Measurements from ENCODE around the gene PLCH1. TPM values are rescaled to one million over a fixed set of nuclear protein-coding genes. Genes with fewer than 3 reads are reported as not detected.

The PLCH1 gene, protein sequence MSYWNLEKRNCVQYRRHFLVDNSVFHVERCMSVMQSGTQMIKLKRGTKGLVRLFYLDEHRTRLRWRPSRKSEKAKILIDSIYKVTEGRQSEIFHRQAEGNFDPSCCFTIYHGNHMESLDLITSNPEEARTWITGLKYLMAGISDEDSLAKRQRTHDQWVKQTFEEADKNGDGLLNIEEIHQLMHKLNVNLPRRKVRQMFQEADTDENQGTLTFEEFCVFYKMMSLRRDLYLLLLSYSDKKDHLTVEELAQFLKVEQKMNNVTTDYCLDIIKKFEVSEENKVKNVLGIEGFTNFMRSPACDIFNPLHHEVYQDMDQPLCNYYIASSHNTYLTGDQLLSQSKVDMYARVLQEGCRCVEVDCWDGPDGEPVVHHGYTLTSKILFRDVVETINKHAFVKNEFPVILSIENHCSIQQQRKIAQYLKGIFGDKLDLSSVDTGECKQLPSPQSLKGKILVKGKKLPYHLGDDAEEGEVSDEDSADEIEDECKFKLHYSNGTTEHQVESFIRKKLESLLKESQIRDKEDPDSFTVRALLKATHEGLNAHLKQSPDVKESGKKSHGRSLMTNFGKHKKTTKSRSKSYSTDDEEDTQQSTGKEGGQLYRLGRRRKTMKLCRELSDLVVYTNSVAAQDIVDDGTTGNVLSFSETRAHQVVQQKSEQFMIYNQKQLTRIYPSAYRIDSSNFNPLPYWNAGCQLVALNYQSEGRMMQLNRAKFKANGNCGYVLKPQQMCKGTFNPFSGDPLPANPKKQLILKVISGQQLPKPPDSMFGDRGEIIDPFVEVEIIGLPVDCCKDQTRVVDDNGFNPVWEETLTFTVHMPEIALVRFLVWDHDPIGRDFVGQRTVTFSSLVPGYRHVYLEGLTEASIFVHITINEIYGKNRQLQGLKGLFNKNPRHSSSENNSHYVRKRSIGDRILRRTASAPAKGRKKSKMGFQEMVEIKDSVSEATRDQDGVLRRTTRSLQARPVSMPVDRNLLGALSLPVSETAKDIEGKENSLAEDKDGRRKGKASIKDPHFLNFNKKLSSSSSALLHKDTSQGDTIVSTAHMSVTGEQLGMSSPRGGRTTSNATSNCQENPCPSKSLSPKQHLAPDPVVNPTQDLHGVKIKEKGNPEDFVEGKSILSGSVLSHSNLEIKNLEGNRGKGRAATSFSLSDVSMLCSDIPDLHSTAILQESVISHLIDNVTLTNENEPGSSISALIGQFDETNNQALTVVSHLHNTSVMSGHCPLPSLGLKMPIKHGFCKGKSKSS (N-terminal part only)
- under 1 TPM in 2 of 3 donors, not detected in 1; 0.03 to 0.08 TPM for total RNA-seq

DNA sequence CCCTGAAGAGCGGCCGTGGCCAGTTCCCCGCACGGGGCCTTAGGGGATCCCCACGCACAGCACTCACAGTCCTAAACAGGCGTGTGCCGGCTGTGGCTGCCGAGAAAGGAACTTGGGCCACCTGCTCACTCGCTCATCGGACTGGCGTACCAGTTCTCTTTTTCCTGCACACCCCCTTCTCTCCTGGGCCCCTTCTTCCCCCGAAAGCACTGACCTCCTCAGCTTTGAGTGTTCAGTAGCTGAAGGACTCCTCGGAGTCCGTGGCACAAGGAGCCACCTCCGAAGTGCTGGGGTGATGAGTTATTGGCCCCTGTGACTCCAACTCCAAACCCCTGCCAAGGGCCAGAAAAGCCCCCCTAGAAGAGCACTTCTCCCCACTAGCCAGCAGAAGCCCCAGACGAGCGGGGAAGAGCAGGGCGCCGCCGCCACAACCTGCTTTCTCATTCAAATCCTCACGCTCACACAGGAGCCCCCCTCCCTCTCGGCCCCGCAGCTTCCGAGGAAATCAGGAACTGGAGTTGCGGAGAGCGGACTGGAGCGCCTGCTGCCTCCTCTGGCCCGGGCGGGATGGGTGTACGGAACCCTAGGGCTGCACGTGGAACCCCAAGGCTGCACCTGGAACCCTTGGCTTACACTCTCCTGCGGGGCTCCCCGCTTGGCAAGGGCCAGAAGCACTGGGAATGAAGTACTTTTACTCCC lies at the start of gene PLCH1:
Gene PLCH1, minus strand, starts transcription at position 446 of the 699 bp plus-strand sequence. CDS start 40,847 bp downstream, outside the sequence.
- Mint-ChIP-seq H3K4me3 (peak within 1 kb of the TSS; percentile 85), H3K27me3 (ENCODE audit: low read depth) (peaks cover 44% of the 10 kb centered on the region), H3K9me3 (no peaks in the 10 kb centered on the region), H3K36me3 (ENCODE audit: insufficient read depth) (no peaks in the 10 kb centered on the region), H3K4me1 (ENCODE audit: low read depth) (peaks cover 22% of the 10 kb centered on the region)
- peak; percentile 73 to 74 for ATAC-seq
- DNase-seq, result peak; percentile 12

DNA sequence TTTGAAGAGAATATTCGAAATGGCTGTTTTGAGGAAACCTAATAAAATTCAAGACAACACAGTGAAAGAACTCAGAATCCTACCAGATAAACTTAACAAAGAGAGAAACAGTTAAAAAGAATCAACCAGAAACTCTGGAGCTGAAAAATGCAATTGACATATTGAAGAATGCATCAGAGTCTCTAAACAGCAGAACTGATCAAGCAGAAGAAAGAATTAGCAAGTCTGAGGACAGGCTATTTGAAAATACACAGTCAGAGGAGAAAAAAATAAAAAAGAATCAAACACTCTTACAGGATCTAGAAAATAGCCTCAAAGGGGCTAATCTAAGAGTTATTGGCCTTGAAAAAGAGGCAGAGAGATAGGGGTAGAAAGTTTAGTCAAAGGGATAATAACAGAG lies 47.7 kb upstream of the PLCH1 start:
- peaks cover 14% of the 10 kb centered on the region for H3K9me3 Mint-ChIP-seq
- ATAC-seq (no peak), DNase-seq (no peak)
- H3K4me3 Mint-ChIP-seq, result no peak overlapping the region
- no peaks in the 10 kb centered on the region for H3K27me3 Mint-ChIP-seq (ENCODE audit: low read depth)
- peaks cover 44% of the 10 kb centered on the region for H3K36me3 Mint-ChIP-seq (ENCODE audit: insufficient read depth)
- H3K4me1 Mint-ChIP-seq (ENCODE audit: low read depth), result peaks cover 3% of the 10 kb centered on the region

DNA sequence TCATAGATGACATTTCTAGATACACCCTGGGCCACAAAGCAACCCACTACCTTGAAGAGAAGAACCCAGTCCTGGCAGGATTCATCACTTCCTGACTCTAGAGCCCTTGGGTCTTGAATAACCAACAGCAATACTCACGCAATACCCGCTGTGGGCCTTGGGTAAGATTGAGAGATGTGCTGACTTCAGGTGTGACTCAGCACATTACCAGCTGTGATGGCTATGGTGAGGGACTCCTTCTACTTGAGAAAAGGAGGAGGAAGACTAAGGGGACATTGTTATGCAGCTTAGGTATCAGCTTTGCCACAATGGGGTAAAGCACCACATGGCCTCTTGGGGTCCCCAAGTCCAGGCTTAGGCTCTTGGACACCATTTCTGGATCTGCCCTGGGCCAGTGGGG lies 46.3 kb upstream of the PLCH1 start:
- no peaks in the 10 kb centered on the region for H3K27me3 Mint-ChIP-seq (ENCODE audit: low read depth)
- H3K4me3 Mint-ChIP-seq, result no peak overlapping the region
- no peak for ATAC-seq
- H3K4me1 Mint-ChIP-seq (ENCODE audit: low read depth), result peaks cover 4% of the 10 kb centered on the region
- no peak for DNase-seq
- peaks cover 12% of the 10 kb centered on the region for H3K9me3 Mint-ChIP-seq
- H3K36me3 Mint-ChIP-seq (ENCODE audit: insufficient read depth), result peaks cover 35% of the 10 kb centered on the region

DNA sequence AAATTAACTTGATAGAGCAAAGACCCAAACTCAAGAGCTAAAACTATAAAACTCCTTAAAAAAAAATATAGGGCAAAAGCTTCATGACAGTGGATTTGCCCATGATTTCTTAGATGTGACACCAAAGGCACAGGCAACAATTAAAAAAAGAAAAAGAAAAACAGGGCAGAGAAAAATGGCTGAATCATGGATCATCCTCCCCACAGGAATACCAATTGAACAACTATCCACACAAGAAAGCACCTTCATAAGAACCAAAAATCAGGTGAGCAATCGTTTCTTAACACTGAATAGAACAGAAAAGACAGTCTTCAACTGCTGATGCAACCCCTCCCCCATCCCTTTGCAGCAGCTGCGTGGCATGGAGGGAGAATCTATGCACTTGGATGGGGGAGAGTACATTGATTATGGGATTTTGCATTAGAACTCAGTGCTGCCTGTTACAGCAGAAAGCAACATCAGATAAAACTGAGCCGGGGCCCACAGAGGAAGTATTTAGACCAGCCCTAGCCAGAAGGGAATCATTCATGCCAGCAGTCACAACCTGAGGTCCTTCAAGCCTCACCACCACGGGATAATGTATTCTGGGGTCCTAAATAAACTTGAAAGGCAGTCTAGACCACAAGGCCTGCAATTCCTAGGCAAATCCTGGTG lies 45.5 kb upstream of the PLCH1 start:
- H3K4me1 Mint-ChIP-seq (ENCODE audit: low read depth), result peaks cover 12% of the 10 kb centered on the region
- H3K9me3 Mint-ChIP-seq, result peaks cover 9% of the 10 kb centered on the region
- no peak overlapping the region for H3K4me3 Mint-ChIP-seq
- H3K27me3 Mint-ChIP-seq (ENCODE audit: low read depth), result no peaks in the 10 kb centered on the region
- no peak for ATAC-seq
- H3K36me3 Mint-ChIP-seq (ENCODE audit: insufficient read depth), result peaks cover 31% of the 10 kb centered on the region
- DNase-seq, result no peak

DNA sequence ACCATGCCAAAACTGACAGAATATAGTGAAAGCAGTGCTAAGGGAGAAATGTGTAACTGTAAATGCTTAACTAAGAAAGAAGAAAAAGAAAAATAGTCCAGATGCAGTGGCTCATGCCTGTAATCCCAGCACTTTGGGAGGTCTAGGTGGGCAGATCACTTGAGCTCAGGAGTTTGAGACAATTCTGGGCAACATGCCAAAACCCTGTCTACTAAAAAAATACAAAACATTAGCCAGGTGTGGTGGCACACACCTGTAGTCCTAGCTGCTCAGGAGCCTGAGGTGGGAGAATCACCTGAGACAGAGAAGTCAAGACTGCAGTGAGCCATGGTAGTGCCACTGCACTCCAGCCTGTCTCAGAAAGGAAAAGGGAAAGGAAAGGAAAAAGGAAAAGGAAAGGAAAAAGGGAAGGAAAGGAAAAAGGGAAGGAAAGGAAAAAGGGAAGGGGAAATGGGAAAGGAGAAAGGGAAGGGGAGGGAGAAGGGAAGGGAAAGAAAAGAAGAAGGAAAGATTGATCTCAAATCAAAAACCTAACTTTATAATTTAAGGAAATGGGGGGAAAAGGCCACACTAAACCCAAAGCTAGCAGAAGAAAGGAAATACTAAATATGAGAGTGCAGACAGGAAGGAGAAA lies 40.9 kb upstream of the PLCH1 start:
- H3K36me3 Mint-ChIP-seq (ENCODE audit: insufficient read depth), result peaks cover 18% of the 10 kb centered on the region
- H3K4me1 Mint-ChIP-seq (ENCODE audit: low read depth), result peaks cover 12% of the 10 kb centered on the region
- H3K9me3 Mint-ChIP-seq, result peaks cover 8% of the 10 kb centered on the region
- H3K27me3 Mint-ChIP-seq (ENCODE audit: low read depth), result no peaks in the 10 kb centered on the region
- DNase-seq, result no peak
- no peak overlapping the region for H3K4me3 Mint-ChIP-seq
- no peak for ATAC-seq

DNA sequence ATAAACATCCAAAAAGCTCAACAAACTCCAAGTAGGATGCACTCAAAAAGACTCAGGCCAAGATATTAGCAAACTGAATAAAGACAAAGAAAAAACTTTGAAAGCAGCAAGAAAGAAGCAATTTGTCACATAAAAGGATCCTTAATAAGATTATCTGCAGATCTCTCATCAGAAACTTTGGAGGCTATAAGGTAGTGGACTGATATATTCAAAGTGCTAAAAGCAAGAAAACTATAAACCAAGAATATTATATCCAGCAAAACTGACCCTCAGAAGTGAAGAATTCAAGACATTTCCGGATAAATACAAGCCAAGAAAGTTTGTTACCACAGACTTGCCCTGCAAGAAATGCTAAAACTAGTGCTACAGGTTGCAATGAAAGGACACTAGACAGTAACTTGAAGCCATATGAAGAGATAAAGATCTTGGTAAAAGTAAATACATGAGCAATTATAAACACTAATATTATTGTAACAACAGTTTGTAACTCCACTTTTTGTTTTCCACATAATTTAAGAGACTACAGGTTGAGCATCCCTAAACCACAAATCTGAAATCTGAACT lies 37.6 kb upstream of the PLCH1 start:
- Mint-ChIP-seq H3K4me1 (ENCODE audit: low read depth) (peaks cover 8% of the 10 kb centered on the region), H3K27me3 (ENCODE audit: low read depth) (no peaks in the 10 kb centered on the region), H3K36me3 (ENCODE audit: insufficient read depth) (peaks cover 22% of the 10 kb centered on the region), H3K4me3 (no peak overlapping the region), H3K9me3 (peaks cover 8% of the 10 kb centered on the region)
- no peak for ATAC-seq
- no peak for DNase-seq

DNA sequence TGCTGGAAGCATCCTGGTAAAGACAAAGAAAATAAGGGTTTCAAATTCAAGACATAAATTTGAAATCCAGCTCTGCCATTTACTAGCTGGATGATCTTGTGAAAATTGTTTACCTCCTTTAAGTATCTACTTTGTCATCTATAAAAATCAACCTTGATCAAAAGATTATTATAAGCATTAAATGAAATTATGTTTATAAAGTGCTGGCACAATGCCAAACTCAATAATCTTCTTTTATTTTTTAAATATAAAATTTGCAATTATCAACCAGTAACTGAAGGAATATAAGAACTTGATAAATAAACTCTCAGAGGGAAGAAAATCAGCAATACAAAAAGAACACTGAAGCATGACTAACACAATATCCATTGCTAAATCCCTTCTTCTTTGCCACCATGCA lies 35.4 kb upstream of the PLCH1 start:
- DNase-seq, result no peak
- no peaks in the 10 kb centered on the region for H3K27me3 Mint-ChIP-seq (ENCODE audit: low read depth)
- ATAC-seq, result no peak
- no peak overlapping the region for H3K4me3 Mint-ChIP-seq
- peaks cover 8% of the 10 kb centered on the region for H3K9me3 Mint-ChIP-seq
- H3K36me3 Mint-ChIP-seq (ENCODE audit: insufficient read depth), result peaks cover 19% of the 10 kb centered on the region
- no peaks in the 10 kb centered on the region for H3K4me1 Mint-ChIP-seq (ENCODE audit: low read depth)

DNA sequence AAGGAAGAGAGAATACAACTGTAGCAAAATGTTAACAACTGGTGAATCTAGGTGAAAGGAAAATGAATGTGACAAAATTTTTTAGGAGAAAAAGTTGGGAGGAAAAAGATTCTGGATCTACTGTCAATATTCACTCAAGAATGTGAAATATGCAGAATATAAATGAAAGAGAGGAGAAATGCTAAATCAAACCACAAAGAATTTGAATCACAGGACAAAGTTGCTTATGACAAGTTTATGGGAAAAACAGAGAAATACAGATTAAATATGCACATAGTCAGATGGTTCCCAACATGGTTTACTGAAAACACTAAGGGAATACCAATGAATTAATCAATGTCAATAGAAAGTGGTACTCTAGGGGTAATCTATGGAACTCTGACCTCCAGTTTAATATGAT lies 33.6 kb upstream of the PLCH1 start:
- no peak for DNase-seq
- H3K36me3 Mint-ChIP-seq (ENCODE audit: insufficient read depth), result peaks cover 31% of the 10 kb centered on the region
- no peaks in the 10 kb centered on the region for H3K4me1 Mint-ChIP-seq (ENCODE audit: low read depth)

DNA sequence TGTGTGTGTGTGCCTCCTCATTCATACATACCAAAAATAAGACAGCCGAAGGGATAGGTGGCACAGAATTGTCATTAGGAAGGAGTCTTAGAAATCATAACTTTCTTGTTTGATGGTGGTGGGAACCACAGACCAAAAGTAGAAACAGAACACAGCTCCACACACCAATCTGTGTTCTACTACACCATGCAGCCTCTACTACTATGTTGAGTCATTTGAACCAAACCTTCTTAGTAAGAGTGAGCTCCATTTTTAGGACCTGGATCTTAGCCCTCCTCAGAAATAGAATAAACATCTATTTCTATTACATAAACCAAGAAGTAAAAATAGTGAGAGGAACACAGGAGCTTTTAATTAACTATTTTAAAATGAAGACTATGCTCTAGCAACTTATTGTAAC lies 27.9 kb upstream of the PLCH1 start:
- no peaks in the 10 kb centered on the region for H3K27me3 Mint-ChIP-seq (ENCODE audit: low read depth)
- no peaks in the 10 kb centered on the region for H3K9me3 Mint-ChIP-seq
- H3K36me3 Mint-ChIP-seq (ENCODE audit: insufficient read depth), result peaks cover 31% of the 10 kb centered on the region
- ATAC-seq (no peak), DNase-seq (no peak)
- H3K4me1 Mint-ChIP-seq (ENCODE audit: low read depth), result no peaks in the 10 kb centered on the region
- no peak overlapping the region for H3K4me3 Mint-ChIP-seq

More for the DNA sequence above, 33.6 kb upstream of the PLCH1 start:
- Mint-ChIP-seq H3K4me3 (no peak overlapping the region), H3K9me3 (peaks cover 8% of the 10 kb centered on the region), H3K27me3 (ENCODE audit: low read depth) (no peaks in the 10 kb centered on the region)
- ATAC-seq, result no peak

DNA sequence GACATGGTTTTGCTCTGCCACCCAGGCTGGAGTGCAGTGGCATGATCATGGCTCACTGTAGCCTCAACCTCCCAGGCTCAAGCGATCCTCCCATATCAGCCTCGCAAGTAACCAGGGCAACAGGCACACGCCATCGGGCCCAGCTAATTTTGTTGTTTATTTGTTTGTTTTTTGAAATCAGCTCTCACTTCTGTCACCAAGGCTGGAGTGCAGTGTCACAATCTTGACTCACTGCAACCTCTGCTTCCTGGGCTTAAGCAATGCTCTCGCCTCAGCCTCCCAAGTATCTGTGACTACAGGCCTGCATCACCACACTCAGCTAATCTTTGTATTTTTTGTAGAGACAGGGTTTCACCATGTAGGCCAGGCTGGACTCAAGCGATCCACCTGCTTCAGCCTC lies 26.3 kb upstream of the PLCH1 start:
- H3K27me3 Mint-ChIP-seq (ENCODE audit: low read depth), result no peaks in the 10 kb centered on the region
- no peak overlapping the region for H3K4me3 Mint-ChIP-seq
- peaks cover 33% of the 10 kb centered on the region for H3K36me3 Mint-ChIP-seq (ENCODE audit: insufficient read depth)
- H3K9me3 Mint-ChIP-seq, result no peaks in the 10 kb centered on the region
- no peaks in the 10 kb centered on the region for H3K4me1 Mint-ChIP-seq (ENCODE audit: low read depth)
- DNase-seq (no peak), ATAC-seq (no peak)

DNA sequence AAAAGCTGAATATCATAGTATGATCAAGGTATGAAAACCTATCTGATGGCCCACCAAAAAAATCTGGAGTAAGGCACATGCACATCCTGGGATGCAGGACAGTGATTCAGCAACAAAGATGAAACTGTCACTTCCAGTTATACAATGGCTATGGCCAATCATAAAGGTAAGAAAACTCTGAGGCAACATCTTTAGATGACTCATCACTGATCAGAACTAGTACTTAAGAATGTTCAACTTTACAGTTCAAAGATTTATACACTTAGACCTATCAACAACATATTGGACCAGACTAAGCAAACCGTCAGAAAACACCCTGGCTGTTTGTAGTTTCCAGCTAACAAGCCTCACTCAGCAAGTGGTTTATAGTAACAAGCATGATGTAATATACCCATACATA lies 21.3 kb upstream of the PLCH1 start:
- Mint-ChIP-seq H3K4me3 (no peak overlapping the region), H3K36me3 (ENCODE audit: insufficient read depth) (peaks cover 27% of the 10 kb centered on the region), H3K9me3 (no peaks in the 10 kb centered on the region), H3K27me3 (ENCODE audit: low read depth) (no peaks in the 10 kb centered on the region), H3K4me1 (ENCODE audit: low read depth) (no peaks in the 10 kb centered on the region)
- DNase-seq (no peak), ATAC-seq (no peak)

DNA sequence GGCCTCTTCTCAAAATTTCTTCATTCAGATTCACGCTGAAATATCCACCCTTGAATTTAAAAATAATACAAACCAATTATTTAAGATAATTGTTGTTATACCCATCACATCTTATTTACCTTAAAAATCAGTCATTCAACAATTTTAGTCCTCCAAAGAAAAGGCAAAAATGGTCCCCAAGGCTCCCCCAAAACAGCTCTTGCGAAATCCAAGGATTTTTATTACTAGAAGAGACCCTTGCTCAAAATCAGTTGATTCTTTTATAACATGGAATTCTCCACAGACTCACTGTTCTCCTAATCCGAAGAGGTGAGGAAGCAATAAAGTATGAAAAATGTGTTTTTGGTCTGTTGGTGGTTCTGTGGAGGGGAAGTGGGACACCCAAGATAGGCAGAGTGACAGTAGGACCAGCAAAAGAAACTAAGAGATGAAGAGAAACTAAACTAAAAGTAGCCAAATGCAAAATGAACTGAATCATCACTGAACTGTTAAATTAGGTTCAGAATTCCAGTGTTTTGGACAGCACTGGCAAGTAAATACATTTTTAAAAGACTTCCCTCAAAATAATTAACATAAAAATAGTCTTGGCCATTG lies 19.1 kb upstream of the PLCH1 start:
- Mint-ChIP-seq H3K27me3 (ENCODE audit: low read depth) (no peaks in the 10 kb centered on the region), H3K9me3 (no peaks in the 10 kb centered on the region), H3K4me1 (ENCODE audit: low read depth) (no peaks in the 10 kb centered on the region), H3K4me3 (no peak overlapping the region), H3K36me3 (ENCODE audit: insufficient read depth) (peaks cover 15% of the 10 kb centered on the region)
- DNase-seq, result no peak
- ATAC-seq, result no peak

Measured in activated T-cell treated with anti-CD3 and anti-CD28 coated beads, Interleukin-2, amount 50 U/mL, for 4 hours (primary cell).